Upper lobe of right lung (tissue), 1 donor: ENCODE data around the gene PTPRN2. TPM values are rescaled to one million over a fixed set of nuclear protein-coding genes. Genes with fewer than 3 reads are reported as not detected.

Experiments used
- ATAC-seq: fragments of 200-7000 bp; cut with Tn5 transposase; one replicate; pipeline ENCODE4 v1.9.1; 2020; ENCODE audit warnings: mild to moderate bottlenecking, moderate library complexity
- DNase-seq: peaks from one replicate; pipeline ENCODE4 v3.0.0-alpha.2; 2020
- H3K27ac ChIP-seq: fragments of 200-600 bp; one replicate; pipeline ENCODE4 v1.8.0; 2022
- H3K27me3 ChIP-seq: fragments of 200-600 bp; one replicate; pipeline ENCODE4 v1.8.0; 2022; ENCODE audit warnings: mild to moderate bottlenecking
- H3K36me3 ChIP-seq: fragments of 200-600 bp; one replicate; pipeline ENCODE4 v1.8.0; 2022
- H3K4me1 ChIP-seq: fragments of 200-600 bp; one replicate; pipeline ENCODE4 v1.8.0; 2022
- H3K4me3 ChIP-seq: fragments of 200-600 bp; one replicate; pipeline ENCODE4 v1.8.0; 2022; ENCODE audit warnings: mild to moderate bottlenecking
- H3K9me3 ChIP-seq: fragments of 200-600 bp; one replicate; pipeline ENCODE4 v1.8.0; 2022
- intact Hi-C: fragments of 100-400 bp; cut with DNase I; formaldehyde crosslinking; loops from one replicate; pipeline ENCODE4 v1.11.0; 2022
- total RNA-seq: library from RNA; stranded (reverse); fragmentation: NEBNext Ultra II Directional; extraction: Animal tissue kit (Norgen Biotek cat#: 25700); gene quantifications from one replicate; pipeline ENCODE4 v1.2.1, GENCODE V29; 2021
- TF ChIP-seq, protein P1 (sequence below): fragments of 200-600 bp; IDR thresholded peaks from one replicate; pipeline ENCODE4 v1.8.0; 2022; ENCODE audit warnings: antibody characterized with exemption
- donor health status: DM: no; HTN: yes; CAD: no; lungs with severe emphysema.

Gene PTPRN2
- total RNA-seq, 1 donor from 2014 or later = 4.9 TPM

DNA sequence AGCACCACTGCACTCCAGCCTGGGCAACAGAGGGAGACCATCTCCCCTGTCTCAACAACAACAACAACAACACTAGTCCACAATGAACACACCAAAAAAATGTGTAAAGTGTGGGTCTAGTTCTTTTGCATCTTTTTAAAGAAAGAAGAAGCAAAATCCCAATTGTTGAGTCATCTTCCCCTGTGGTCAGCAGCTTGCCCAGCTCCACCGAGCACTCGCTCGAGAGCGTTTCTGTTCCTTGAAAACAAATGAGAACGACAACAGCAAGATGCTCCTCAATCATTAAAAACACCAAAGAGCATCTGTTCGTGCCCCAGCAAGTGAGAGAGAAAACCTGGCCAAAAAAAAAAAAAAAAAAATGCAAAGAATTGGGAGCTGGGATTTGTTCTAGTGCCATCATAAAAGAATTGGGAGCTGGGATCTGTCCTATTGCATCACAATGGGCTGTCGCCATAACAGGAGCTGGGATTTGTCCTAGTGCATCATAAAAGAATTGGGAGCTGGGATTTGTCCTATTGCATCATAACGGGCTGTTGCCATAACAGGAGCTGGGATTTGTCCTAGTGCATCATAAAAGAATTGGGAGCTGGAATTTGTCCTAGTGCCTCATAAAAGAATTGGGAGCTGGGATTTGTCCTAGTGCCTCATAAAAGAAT, 118.1 kb downstream of the PTPRN2 start:
- DNase-seq (no peak), ATAC-seq (no peak)
- TF ChIP-seq, protein P1, sequence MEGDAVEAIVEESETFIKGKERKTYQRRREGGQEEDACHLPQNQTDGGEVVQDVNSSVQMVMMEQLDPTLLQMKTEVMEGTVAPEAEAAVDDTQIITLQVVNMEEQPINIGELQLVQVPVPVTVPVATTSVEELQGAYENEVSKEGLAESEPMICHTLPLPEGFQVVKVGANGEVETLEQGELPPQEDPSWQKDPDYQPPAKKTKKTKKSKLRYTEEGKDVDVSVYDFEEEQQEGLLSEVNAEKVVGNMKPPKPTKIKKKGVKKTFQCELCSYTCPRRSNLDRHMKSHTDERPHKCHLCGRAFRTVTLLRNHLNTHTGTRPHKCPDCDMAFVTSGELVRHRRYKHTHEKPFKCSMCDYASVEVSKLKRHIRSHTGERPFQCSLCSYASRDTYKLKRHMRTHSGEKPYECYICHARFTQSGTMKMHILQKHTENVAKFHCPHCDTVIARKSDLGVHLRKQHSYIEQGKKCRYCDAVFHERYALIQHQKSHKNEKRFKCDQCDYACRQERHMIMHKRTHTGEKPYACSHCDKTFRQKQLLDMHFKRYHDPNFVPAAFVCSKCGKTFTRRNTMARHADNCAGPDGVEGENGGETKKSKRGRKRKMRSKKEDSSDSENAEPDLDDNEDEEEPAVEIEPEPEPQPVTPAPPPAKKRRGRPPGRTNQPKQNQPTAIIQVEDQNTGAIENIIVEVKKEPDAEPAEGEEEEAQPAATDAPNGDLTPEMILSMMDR = no peak
- intact Hi-C loops = no loop called here
- H3K4me1 ChIP-seq = no peaks in the 10 kb centered on the region
- H3K27me3 ChIP-seq = no peaks in the 10 kb centered on the region
- H3K4me3 ChIP-seq = no peak overlapping the region
- H3K36me3 ChIP-seq = no peaks in the 10 kb centered on the region
- no peaks in the 10 kb centered on the region for H3K9me3 ChIP-seq
- no peak overlapping the region for H3K27ac ChIP-seq

- no peaks in the 10 kb centered on the region for H3K27me3 ChIP-seq
- no peak overlapping the region for H3K4me3 ChIP-seq
- TF ChIP-seq, protein P1 = no peak
- no peaks in the 10 kb centered on the region for H3K9me3 ChIP-seq
- H3K36me3 ChIP-seq = no peaks in the 10 kb centered on the region
- ATAC-seq (no peak), DNase-seq (no peak)
- intact Hi-C loops = no loop called here
- no peaks in the 10 kb centered on the region for H3K4me1 ChIP-seq
- H3K27ac ChIP-seq = no peak overlapping the region
These were observed 118.8 kb downstream of the PTPRN2 start for GRCh38 chr7:158468700-158469296.

DNA sequence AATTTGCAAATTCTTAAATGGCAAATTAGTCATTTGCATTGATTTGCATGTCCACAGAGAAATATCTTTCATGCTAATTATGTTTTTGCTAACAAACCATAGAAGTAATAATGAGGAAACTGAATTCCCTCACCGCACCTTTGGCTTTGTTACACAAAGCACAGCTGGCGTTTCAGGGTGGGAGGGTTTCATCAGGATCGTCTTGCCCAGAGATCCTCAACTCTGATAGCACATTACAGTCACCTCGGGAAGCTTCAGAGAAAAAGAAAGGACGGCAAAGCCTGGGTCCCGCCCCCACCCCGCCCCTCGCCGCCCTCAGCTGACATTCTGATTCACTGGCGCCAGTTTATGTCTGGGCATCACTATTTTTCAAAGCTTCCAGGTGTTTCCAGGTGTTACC, 119.4 kb downstream of the PTPRN2 start:
- no peaks in the 10 kb centered on the region for H3K36me3 ChIP-seq
- H3K4me1 ChIP-seq = no peaks in the 10 kb centered on the region
- TF ChIP-seq, protein P1 = no peak
- ATAC-seq = no peak
- DNase-seq = no peak
- intact Hi-C loops = no loop called here
- H3K27ac ChIP-seq = no peak overlapping the region
- no peak overlapping the region for H3K4me3 ChIP-seq
- no peaks in the 10 kb centered on the region for H3K9me3 ChIP-seq
- no peaks in the 10 kb centered on the region for H3K27me3 ChIP-seq

DNA sequence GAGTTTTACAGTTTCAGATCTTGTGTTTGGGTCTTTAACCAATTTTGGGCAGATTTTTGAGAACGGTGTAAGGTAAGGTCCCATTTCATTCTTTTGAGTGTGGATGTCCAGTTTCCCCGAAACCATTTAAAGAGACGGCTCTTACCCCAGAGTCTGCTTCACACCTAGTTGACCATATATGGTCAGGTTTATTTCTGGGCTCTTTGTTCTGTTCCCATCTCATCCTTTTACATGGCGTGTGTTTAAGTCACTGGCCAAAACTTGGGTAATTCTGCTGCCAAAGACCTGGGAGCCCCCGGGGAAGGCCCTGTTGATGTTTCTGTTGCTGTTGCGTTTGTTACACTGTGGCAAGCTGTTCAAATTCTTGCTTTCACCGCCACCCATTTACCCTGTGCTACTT, 120.1 kb downstream of the PTPRN2 start:
- TF ChIP-seq, protein P1 = no peak
- Histone ChIP-seq H3K4me3 (no peak overlapping the region), H3K27me3 (no peaks in the 10 kb centered on the region), H3K36me3 (no peaks in the 10 kb centered on the region), H3K9me3 (no peaks in the 10 kb centered on the region), H3K4me1 (no peaks in the 10 kb centered on the region), H3K27ac (no peak overlapping the region)
- ATAC-seq = no peak
- intact Hi-C loops = no loop called here
- DNase-seq = no peak

DNA sequence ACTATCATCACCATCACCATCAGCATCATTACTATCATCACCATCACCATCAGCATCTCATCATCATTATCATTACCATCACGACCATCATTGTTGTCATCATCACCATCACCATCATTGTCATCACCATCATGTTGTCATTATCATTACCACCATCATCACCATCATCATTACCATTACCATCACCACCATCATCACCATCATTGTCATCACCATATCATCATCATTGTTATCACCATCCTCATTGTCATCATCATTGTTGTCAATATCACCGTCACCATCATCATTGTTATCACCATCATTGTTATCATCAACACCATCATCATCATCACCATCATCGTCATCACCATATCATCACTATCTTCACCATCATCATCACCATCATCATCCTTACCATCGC, 124.3 kb downstream of the PTPRN2 start:
- no peaks in the 10 kb centered on the region for H3K36me3 ChIP-seq
- H3K9me3 ChIP-seq = no peaks in the 10 kb centered on the region
- H3K4me3 ChIP-seq = no peak overlapping the region
- intact Hi-C loops = no loop called here
- H3K27me3 ChIP-seq = no peaks in the 10 kb centered on the region
- no peak overlapping the region for H3K27ac ChIP-seq
- no peak for DNase-seq
- no peak for ATAC-seq
- TF ChIP-seq, protein P1 = no peak
- H3K4me1 ChIP-seq = no peaks in the 10 kb centered on the region
